Measurements from ENCODE around the gene ZNF695.

DNA sequence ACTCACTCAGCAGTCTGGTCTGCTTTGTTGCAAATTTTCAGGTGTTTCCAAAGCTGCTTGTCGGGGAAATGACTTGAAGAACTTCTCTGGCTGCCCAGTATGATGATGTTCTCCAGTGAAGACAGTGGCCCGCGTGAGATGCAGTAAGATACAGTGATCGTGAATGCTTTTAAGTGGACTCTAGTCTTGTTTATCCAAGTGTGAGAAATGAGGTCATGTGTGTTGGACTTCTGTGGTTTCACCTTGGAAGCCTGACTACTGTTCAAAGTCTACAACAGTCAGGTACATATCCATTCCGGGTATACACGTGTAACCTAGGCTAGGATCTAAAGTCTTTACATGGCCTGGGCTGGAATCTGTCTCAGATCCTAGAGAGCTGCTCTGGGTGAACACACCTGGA lies 29.1 kb downstream of the ZNF695 start:
- TF ChIP-seq, protein P1, sequence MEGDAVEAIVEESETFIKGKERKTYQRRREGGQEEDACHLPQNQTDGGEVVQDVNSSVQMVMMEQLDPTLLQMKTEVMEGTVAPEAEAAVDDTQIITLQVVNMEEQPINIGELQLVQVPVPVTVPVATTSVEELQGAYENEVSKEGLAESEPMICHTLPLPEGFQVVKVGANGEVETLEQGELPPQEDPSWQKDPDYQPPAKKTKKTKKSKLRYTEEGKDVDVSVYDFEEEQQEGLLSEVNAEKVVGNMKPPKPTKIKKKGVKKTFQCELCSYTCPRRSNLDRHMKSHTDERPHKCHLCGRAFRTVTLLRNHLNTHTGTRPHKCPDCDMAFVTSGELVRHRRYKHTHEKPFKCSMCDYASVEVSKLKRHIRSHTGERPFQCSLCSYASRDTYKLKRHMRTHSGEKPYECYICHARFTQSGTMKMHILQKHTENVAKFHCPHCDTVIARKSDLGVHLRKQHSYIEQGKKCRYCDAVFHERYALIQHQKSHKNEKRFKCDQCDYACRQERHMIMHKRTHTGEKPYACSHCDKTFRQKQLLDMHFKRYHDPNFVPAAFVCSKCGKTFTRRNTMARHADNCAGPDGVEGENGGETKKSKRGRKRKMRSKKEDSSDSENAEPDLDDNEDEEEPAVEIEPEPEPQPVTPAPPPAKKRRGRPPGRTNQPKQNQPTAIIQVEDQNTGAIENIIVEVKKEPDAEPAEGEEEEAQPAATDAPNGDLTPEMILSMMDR (IDR thresholded peaks at IDR 0.05; ENCODE audit: insufficient read depth, low read depth, low read length): no peak
- no peak for TF ChIP-seq EZH2 (IDR thresholded peaks at IDR 0.05; ENCODE audit: insufficient read depth, low read length)

Data from astrocyte (in vitro differentiated cells and primary cell).